HCT116 (cell line): ENCODE results near the gene SIDT1. TPM values are rescaled to one million over a fixed set of nuclear protein-coding genes. Genes with fewer than 3 reads are reported as not detected.

ENCODE experiments used
- ATAC-seq: fragments of 200-7000 bp; cut with Tn5 transposase; 2 replicates; pipeline ENCODE4 v1.9.1; 2020; ENCODE audit warnings: mild to moderate bottlenecking, moderate library complexity
- BruUV-seq: library from RNA; stranded (reverse); fragments of 400-500 nt; replicated peaks from 2 replicates; lab custom pipeline; 2021; lab: Mats Ljungman, UMichigan
- CTCF ChIA-PET: fragments of 300-600 bp; sonication (Branson Sonifier 250); formaldehyde crosslinking; loops from one replicate; lab custom pipeline; 2021; ENCODE audit warnings: antibody characterized with exemption; lab: Charles Lee
- POLR2A ChIA-PET: fragments of 300-600, 350-600 bp; sonication (Branson Sonifier 250); formaldehyde crosslinking; loops from one replicate; lab custom pipeline; 2021; ENCODE audit warnings: antibody characterized with exemption; lab: Charles Lee
- RAD21 ChIA-PET, 2 experiments: fragments of 300-600 bp; sonication (Branson Sonifier 250); formaldehyde crosslinking; loops; one replicate each; lab custom pipeline; 2023; ENCODE audit warnings: low total read pairs in 2 of 2; ENCODE audit not compliant: uncharacterized antibody in 2 of 2, unreplicated experiment in 2 of 2, low non-redundant PET in 1 of 2; lab: Charles Lee
- DNase-seq: peaks from one replicate; pipeline ENCODE4 v3.0.0-alpha.2; 2010; ENCODE audit warnings: low read depth, low spot score
- H2AFZ ChIP-seq: fragments of 200-600 bp; shearing (Covaris generic), sonication (generic); 2 replicates; pipeline ENCODE4 v1.6.1; 2017; ENCODE audit warnings: low read depth, mixed run types, mixed read lengths, antibody characterized with exemption, low read length; ENCODE audit not compliant: poor library complexity, severe bottlenecking
- H3K27ac ChIP-seq: 2 replicates; pipeline ENCODE4 v1.5.1; 2012; ENCODE audit warnings: low read depth, low read length
- H3K27me3 ChIP-seq: fragments of 200-600 bp; sonication (generic); 2 replicates; pipeline ENCODE4 v1.6.1; 2016; ENCODE audit warnings: mixed run types, low read length, mixed read lengths; ENCODE audit not compliant: insufficient read depth
- H3K36me3 ChIP-seq, 2 experiments: fragments of 200-500 bp in 1 of 2; fragments of 200-600 bp in 1 of 2; sonication (Bioruptor generic) in 1 of 2; sonication (generic) in 1 of 2; 2 replicates each; pipeline versions ENCODE4 v1.5.1 to v1.6.1; 2014 to 2016; ENCODE audit warnings: low read length in 2 of 2, inconsistent platforms in 1 of 2, mixed read lengths in 1 of 2, mixed run types in 1 of 2; ENCODE audit not compliant: insufficient read depth in 2 of 2, control insufficient read depth in 1 of 2
- H3K4me1 ChIP-seq, 2 experiments: fragments of 200-600 bp in 1 of 2; sonication (generic) in 1 of 2; 2 replicates each; pipeline versions ENCODE4 v1.5.1 to v1.6.1; 2012 to 2017; ENCODE audit warnings: low read length in 2 of 2, inconsistent platforms in 1 of 2, mild to moderate bottlenecking in 1 of 2, mixed read lengths in 1 of 2, mixed run types in 1 of 2, moderate library complexity in 1 of 2; ENCODE audit not compliant: insufficient read depth in 2 of 2, control insufficient read depth in 1 of 2
- H3K4me2 ChIP-seq: fragments of 200-600 bp; sonication (generic); 2 replicates; pipeline ENCODE4 v1.6.1; 2017; ENCODE audit warnings: mixed run types, low read length, mixed read lengths
- H3K4me3 ChIP-seq, 2 experiments: fragments of 200-600 bp in 1 of 2; sonication (generic) in 1 of 2; replicated peaks in 1 of 2; 2 replicates each; pipeline ENCODE4 v1.5.1; 2011 to 2016; ENCODE audit warnings: low read length in 2 of 2, control low read depth in 1 of 2, low read depth in 1 of 2, mild to moderate bottlenecking in 1 of 2, mixed read lengths in 1 of 2, mixed run types in 1 of 2
- H3K79me2 ChIP-seq: fragments of 200-600 bp; sonication (generic); 2 replicates; pipeline ENCODE4 v1.6.1; 2017; ENCODE audit warnings: mild to moderate bottlenecking, mixed run types, low read length, moderate library complexity, mixed read lengths; ENCODE audit not compliant: insufficient read depth
- H3K9ac ChIP-seq: fragments of 200-600 bp; sonication (generic); 2 replicates; pipeline ENCODE4 v1.6.1; 2016; ENCODE audit warnings: low read length, mixed read lengths
- H3K9me2 ChIP-seq: fragments of 200-600 bp; sonication (generic), shearing (Covaris generic); 2 replicates; pipeline ENCODE4 v1.6.1; 2017; ENCODE audit warnings: mixed run types, mild to moderate bottlenecking, moderate library complexity; ENCODE audit not compliant: insufficient read depth
- H3K9me3 ChIP-seq, 2 experiments: fragments of 200-500 bp in 1 of 2; fragments of 200-600 bp in 1 of 2; sonication (Bioruptor generic) in 1 of 2; sonication (generic) in 1 of 2; 2 replicates each; pipeline ENCODE4 v1.6.1; 2014 to 2017; ENCODE audit warnings: low read length in 2 of 2, mixed read lengths in 2 of 2, inconsistent platforms in 1 of 2, low read depth in 1 of 2, mild to moderate bottlenecking in 1 of 2, mixed run types in 1 of 2, moderate library complexity in 1 of 2; ENCODE audit not compliant: control insufficient read depth in 1 of 2, insufficient read depth in 1 of 2
- H4K20me1 ChIP-seq: fragments of 200-600 bp; sonication (generic), shearing (Covaris generic); 2 replicates; pipeline ENCODE4 v1.6.1; 2017; ENCODE audit warnings: mixed run types, mild to moderate bottlenecking, moderate library complexity; ENCODE audit not compliant: insufficient read depth
- CBX3 ChIP-seq: IDR thresholded peaks from 2 replicates; pipeline ENCODE4 v1.6.1; 2012; ENCODE audit warnings: low read depth
- CEBPB ChIP-seq: IDR thresholded peaks from 2 replicates; pipeline ENCODE4 v1.6.1; 2012; ENCODE audit warnings: low read depth
- EGR1 ChIP-seq: IDR thresholded peaks from 2 replicates; pipeline ENCODE4 v1.6.1; 2012; ENCODE audit warnings: low read depth
- ELF1 ChIP-seq: IDR thresholded peaks from 2 replicates; pipeline ENCODE4 v1.6.1; 2012; ENCODE audit warnings: low read depth, borderline replicate concordance
- EZH2 ChIP-seq: fragments of 200-600 bp; sonication (generic); IDR thresholded peaks from 2 replicates; pipeline ENCODE4 v1.6.1; 2017; ENCODE audit warnings: antibody characterized with exemption, mixed run types
- EZH2phosphoT487 ChIP-seq: fragments of 200-600 bp; IDR thresholded peaks from 2 replicates; pipeline ENCODE4 v1.6.1; 2018; ENCODE audit warnings: antibody characterized with exemption, borderline replicate concordance
- FOSL1 ChIP-seq: IDR thresholded peaks from 2 replicates; pipeline ENCODE4 v1.6.1; 2012; ENCODE audit warnings: low read depth
- JUND ChIP-seq: IDR thresholded peaks from 2 replicates; pipeline ENCODE4 v1.6.1; 2012
- POLR2A ChIP-seq: IDR thresholded peaks from 2 replicates; pipeline ENCODE4 v1.7.0; 2011; ENCODE audit warnings: borderline replicate concordance; ENCODE audit not compliant: insufficient read depth, insufficient read length; ENCODE audit errors: extremely low read depth
- POLR2AphosphoS5 ChIP-seq: IDR thresholded peaks from 2 replicates; pipeline ENCODE4 v1.6.1; 2011; ENCODE audit warnings: mild to moderate bottlenecking, low read depth, low read length, moderate library complexity
- RAD21 ChIP-seq: IDR thresholded peaks from 2 replicates; pipeline ENCODE4 v1.6.1; 2012; ENCODE audit warnings: low read depth, mild to moderate bottlenecking
- TCF7L2 ChIP-seq: IDR thresholded peaks from 2 replicates; pipeline ENCODE4 v1.7.0; 2011; ENCODE audit warnings: borderline replicate concordance, inconsistent platforms; ENCODE audit not compliant: insufficient read depth, insufficient read length; ENCODE audit errors: extremely low read depth
- ZFX ChIP-seq: fragments of 450-650 bp; IDR thresholded peaks from 2 replicates; pipeline ENCODE4 v1.6.1; 2017
- ZNF274 ChIP-seq: fragments of 200-500 bp; sonication (Bioruptor generic); IDR thresholded peaks from 2 replicates; pipeline ENCODE4 v1.6.1; 2014; ENCODE audit warnings: mild to moderate bottlenecking, low read depth, low read length, inconsistent platforms
- intact Hi-C: fragments of 100-400 bp; cut with micrococcal nuclease; formaldehyde crosslinking; loops from 2 replicates; pipeline ENCODE4 v1.10.0; 2022
- total RNA-seq: library from RNA; stranded (reverse); gene quantifications from one replicate; pipeline ENCODE4 v1.2.1, GENCODE V29; 2021; ENCODE audit not compliant: unreplicated experiment
- TF ChIP-seq, protein P1 (sequence below): IDR thresholded peaks from 2 replicates; pipeline ENCODE4 v1.6.1; 2012; ENCODE audit warnings: low read depth
- TF ChIP-seq, protein P2 (sequence below): IDR thresholded peaks from 2 replicates; pipeline ENCODE4 v1.6.1; 2012
- TF ChIP-seq, protein P3 (sequence below): IDR thresholded peaks from 2 replicates; pipeline ENCODE4 v1.6.1; 2012
- TF ChIP-seq, protein P4 (sequence below), 3 experiments: fragments of 200-600 bp in 1 of 3; sonication (generic) in 1 of 3; IDR thresholded peaks in 2 of 3; conservative IDR thresholded peaks in 1 of 3; 2 replicates each; pipeline ENCODE4 v1.5.1; 2012 to 2017; ENCODE audit warnings: low read depth in 2 of 3, low read length in 2 of 3, antibody characterized with exemption in 1 of 3, borderline replicate concordance in 1 of 3, control low read depth in 1 of 3, mild to moderate bottlenecking in 1 of 3, mixed read lengths in 1 of 3, mixed run types in 1 of 3, moderate library complexity in 1 of 3; ENCODE audit not compliant: insufficient read depth in 1 of 3

SIDT1 gene
- total RNA-seq, 1 experiment from 2014 or later, result not detected

DNA sequence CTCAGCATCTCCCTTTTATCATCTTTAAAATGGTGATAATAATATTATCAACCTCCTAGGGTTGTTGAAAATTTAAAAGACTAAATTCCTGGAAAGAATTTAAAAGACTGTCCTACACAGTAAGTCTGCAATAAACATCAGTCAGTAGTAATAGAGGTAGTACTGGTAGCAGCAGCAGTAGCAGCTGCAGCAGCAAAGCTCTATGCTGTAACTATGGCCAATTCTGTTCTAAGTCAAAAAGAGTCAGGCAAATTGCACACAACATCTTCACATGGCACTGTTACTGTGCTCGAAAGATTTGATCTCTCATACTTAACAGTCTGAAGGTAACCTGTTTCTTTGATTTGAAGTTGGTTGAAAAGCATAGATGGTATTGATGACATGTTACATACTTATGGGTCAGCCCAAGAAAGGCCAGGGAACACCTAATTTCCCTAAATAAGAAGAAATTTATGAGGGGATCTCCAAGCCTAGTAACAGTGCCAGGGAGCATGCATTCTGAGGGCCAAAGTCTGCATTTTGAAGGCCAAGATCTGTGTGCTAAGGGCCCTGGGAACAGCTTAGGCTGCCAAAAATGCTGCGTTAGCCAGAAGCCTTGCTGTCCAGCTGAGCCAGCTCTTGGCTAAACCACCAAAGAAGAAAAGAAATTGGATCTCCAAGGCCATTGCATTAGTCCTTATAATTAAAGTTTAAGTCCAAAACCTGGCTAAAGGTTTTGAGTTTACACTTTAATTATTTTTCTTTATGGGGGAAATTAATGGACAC is 68.2 kb downstream of the SIDT1 start (continued):
- TF ChIP-seq, protein P1, sequence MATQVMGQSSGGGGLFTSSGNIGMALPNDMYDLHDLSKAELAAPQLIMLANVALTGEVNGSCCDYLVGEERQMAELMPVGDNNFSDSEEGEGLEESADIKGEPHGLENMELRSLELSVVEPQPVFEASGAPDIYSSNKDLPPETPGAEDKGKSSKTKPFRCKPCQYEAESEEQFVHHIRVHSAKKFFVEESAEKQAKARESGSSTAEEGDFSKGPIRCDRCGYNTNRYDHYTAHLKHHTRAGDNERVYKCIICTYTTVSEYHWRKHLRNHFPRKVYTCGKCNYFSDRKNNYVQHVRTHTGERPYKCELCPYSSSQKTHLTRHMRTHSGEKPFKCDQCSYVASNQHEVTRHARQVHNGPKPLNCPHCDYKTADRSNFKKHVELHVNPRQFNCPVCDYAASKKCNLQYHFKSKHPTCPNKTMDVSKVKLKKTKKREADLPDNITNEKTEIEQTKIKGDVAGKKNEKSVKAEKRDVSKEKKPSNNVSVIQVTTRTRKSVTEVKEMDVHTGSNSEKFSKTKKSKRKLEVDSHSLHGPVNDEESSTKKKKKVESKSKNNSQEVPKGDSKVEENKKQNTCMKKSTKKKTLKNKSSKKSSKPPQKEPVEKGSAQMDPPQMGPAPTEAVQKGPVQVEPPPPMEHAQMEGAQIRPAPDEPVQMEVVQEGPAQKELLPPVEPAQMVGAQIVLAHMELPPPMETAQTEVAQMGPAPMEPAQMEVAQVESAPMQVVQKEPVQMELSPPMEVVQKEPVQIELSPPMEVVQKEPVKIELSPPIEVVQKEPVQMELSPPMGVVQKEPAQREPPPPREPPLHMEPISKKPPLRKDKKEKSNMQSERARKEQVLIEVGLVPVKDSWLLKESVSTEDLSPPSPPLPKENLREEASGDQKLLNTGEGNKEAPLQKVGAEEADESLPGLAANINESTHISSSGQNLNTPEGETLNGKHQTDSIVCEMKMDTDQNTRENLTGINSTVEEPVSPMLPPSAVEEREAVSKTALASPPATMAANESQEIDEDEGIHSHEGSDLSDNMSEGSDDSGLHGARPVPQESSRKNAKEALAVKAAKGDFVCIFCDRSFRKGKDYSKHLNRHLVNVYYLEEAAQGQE, result no peak
- TF ChIP-seq FOSL1 (no peak), JUND (no peak)

DNA sequence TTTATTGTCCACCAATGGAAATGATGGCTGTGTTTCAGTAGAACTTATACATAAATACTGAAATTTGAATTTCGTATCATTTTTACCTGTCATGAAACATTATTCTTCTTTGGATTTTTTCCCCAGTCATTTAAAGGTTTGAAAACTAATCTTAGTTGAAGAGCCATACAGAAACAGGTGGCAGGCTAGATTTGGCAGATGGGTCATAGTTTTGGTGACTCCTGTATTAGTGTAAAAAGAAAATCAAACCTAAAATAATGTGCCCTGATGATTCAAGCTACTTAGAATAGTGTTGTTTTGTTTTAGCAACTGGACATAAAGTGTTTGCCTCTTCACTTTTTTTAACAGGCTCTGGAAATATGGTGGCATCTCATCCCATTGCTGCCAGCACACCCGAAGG is 68.9 kb downstream of the SIDT1 start:
- Histone ChIP-seq H3K9me2 (no peaks in the 10 kb centered on the region), H3K9ac (no peak overlapping the region), H3K79me2 (no peaks in the 10 kb centered on the region), H3K27me3 (no peaks in the 10 kb centered on the region), H3K4me2 (no peak overlapping the region), H3K9me3 (no peaks in the 10 kb centered on the region), H3K36me3 (no peaks in the 10 kb centered on the region), H2AFZ (no peak overlapping the region), H3K27ac (no peak overlapping the region), H4K20me1 (no peaks in the 10 kb centered on the region), H3K4me1 (no peaks in the 10 kb centered on the region), H3K4me3 (no peak overlapping the region)
- ChIA-PET CTCF (no interaction called here), RAD21 (no interaction called here), POLR2A (no interaction called here)
- TF ChIP-seq POLR2AphosphoS5 (no peak), ELF1 (no peak), EZH2 (no peak), POLR2A (no peak), ZNF274 (no peak), EZH2phosphoT487 (no peak), FOSL1 (no peak), EGR1 (no peak), ZFX (no peak), CEBPB (no peak), RAD21 (no peak), CBX3 (no peak), TCF7L2 (no peak)
- TF ChIP-seq, protein P2, sequence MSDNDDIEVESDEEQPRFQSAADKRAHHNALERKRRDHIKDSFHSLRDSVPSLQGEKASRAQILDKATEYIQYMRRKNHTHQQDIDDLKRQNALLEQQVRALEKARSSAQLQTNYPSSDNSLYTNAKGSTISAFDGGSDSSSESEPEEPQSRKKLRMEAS, result no peak
- TF ChIP-seq, protein P3, sequence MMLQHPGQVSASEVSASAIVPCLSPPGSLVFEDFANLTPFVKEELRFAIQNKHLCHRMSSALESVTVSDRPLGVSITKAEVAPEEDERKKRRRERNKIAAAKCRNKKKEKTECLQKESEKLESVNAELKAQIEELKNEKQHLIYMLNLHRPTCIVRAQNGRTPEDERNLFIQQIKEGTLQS, result no peak
- TF ChIP-seq, protein P4, sequence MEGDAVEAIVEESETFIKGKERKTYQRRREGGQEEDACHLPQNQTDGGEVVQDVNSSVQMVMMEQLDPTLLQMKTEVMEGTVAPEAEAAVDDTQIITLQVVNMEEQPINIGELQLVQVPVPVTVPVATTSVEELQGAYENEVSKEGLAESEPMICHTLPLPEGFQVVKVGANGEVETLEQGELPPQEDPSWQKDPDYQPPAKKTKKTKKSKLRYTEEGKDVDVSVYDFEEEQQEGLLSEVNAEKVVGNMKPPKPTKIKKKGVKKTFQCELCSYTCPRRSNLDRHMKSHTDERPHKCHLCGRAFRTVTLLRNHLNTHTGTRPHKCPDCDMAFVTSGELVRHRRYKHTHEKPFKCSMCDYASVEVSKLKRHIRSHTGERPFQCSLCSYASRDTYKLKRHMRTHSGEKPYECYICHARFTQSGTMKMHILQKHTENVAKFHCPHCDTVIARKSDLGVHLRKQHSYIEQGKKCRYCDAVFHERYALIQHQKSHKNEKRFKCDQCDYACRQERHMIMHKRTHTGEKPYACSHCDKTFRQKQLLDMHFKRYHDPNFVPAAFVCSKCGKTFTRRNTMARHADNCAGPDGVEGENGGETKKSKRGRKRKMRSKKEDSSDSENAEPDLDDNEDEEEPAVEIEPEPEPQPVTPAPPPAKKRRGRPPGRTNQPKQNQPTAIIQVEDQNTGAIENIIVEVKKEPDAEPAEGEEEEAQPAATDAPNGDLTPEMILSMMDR (IDR thresholded peaks at IDR 0.05 in 2 of 3, conservative IDR thresholded peaks at IDR 0.05 in 1 of 3; ENCODE audit: borderline replicate concordance in 1 of 3, insufficient read depth in 1 of 3, low read depth in 2 of 3, low read length in 2 of 3), result no peak
- intact Hi-C loops, result no loop called here
- BruUV-seq, result no TSS peak
- no peak for DNase-seq
- no peak for ATAC-seq
